Fibroblast of the aortic adventitia (primary cell): Measurements from ENCODE around the gene CCDC120. TPM values are rescaled to one million over a fixed set of nuclear protein-coding genes. Genes with fewer than 3 reads are reported as not detected.

Source experiments
- DNase-seq: peaks from one replicate; pipeline ENCODE4 v3.0.0-alpha.2; 2010; ENCODE audit warnings: low read depth
- H3K4me3 ChIP-seq: 2 replicates; pipeline ENCODE4 v1.5.1; 2011; ENCODE audit warnings: low read depth, mild to moderate bottlenecking, control low read depth, low read length, moderate library complexity
- CTCF ChIP-seq: IDR thresholded peaks from 2 replicates; pipeline ENCODE4 v1.5.1; 2011; ENCODE audit warnings: mild to moderate bottlenecking, low read length, control low read depth, inconsistent platforms; ENCODE audit not compliant: insufficient read depth
- small RNA-seq: library from RNA; depleted of rRNA; stranded (forward); fragments of <200 nt; gene quantifications from one replicate; pipeline ENCODE3, GENCODE V24; 2012
- total RNA-seq: library from RNA; depleted of rRNA; stranded (reverse); fragments of >200 nt; gene quantifications from 2 replicates; pipeline ENCODE4 v1.2.3, GENCODE V29; 2012; ENCODE audit warnings: low replicate concordance

Gene CCDC120
- total RNA-seq, 1 donor: 0.90 TPM

GRCh38 chrX:49108641-49109040 lies 49.8 kb downstream of the CCDC120 start:
- no peak overlapping the region for H3K4me3 ChIP-seq
- no peak for TF ChIP-seq CTCF
- no peak for DNase-seq

- no peak for TF ChIP-seq CTCF
- DNase-seq: no peak
These were observed 51.6 kb downstream of the CCDC120 start for GRCh38 chrX:49110417-49110816.

GRCh38 chrX:49111791-49112190 lies 53.0 kb downstream of the CCDC120 start:
- TF ChIP-seq CTCF: no peak
- DNase-seq: no peak
- H3K4me3 ChIP-seq: no peak overlapping the region

More at GRCh38 chrX:49110417-49110816, 51.6 kb downstream of the CCDC120 start:
- H3K4me3 ChIP-seq: no peak overlapping the region

- no peak for DNase-seq
- no peak for TF ChIP-seq CTCF
- H3K4me3 ChIP-seq: no peak overlapping the region
These were observed 57.3 kb downstream of the CCDC120 start for GRCh38 chrX:49116076-49116475.

GRCh38 chrX:49116716-49117115 lies 57.9 kb downstream of the CCDC120 start:
- DNase-seq: no peak
- no peak for TF ChIP-seq CTCF
- H3K4me3 ChIP-seq: no peak overlapping the region

GRCh38 chrX:49117581-49117980 lies 58.8 kb downstream of the CCDC120 start:
- no peak overlapping the region for H3K4me3 ChIP-seq
- DNase-seq: no peak
- TF ChIP-seq CTCF: no peak

Small RNAs within 50 kb of the gene (small RNA-seq; reads per million reads assigned to genes)
- gene RNU4-52P: not detected

Other genes with a start within 250 kb of the CCDC120 start
- gene ERAS, start 232.5 kb upstream of the CCDC120 start, total RNA-seq: not detected in 2 replicates
- not detected in 2 replicates for gene PCSK1N, start 223.4 kb upstream of the CCDC120 start, total RNA-seq
- gene TIMM17B, start 161.2 kb upstream of the CCDC120 start, total RNA-seq: 7.0 and 19.4 TPM in 2 replicates
- 35.4 and 65.5 TPM in 2 replicates for gene PQBP1, start 161.1 kb upstream of the CCDC120 start, total RNA-seq
- 5.6 and 12.2 TPM in 2 replicates for gene SLC35A2, start 147.4 kb upstream of the CCDC120 start, total RNA-seq
- gene PIM2, start 140.0 kb upstream of the CCDC120 start, total RNA-seq: 2.1 and 5.0 TPM in 2 replicates
- 15.5 and 26.0 TPM in 2 replicates for gene OTUD5, start 101.4 kb upstream of the CCDC120 start, total RNA-seq
- 0.81 and 1.4 TPM in 2 replicates for gene KCND1, start 87.2 kb upstream of the CCDC120 start, total RNA-seq
- gene GRIPAP1, start 56.7 kb upstream of the CCDC120 start, total RNA-seq: 11.9 and 15.7 TPM in 2 replicates
- 18.9 and 50.5 TPM in 2 replicates for gene TFE3, start 15.6 kb upstream of the CCDC120 start, total RNA-seq
- gene PRAF2, start 15.0 kb downstream of the CCDC120 start, total RNA-seq: 2.6 and 17.8 TPM in 2 replicates
- gene WDR45, start 20.9 kb downstream of the CCDC120 start, total RNA-seq: 66.5 and 73.9 TPM in 2 replicates
- gene GPKOW, start 64.7 kb downstream of the CCDC120 start, total RNA-seq: 12.5 and 18.2 TPM in 2 replicates
- 1.7 and 2.9 TPM in 2 replicates for gene MAGIX, start 103.8 kb downstream of the CCDC120 start, total RNA-seq
- gene PLP2, start 112.9 kb downstream of the CCDC120 start, total RNA-seq: 8.7 and 93.2 TPM in 2 replicates
- 2.9 and 5.0 TPM in 2 replicates for gene PRICKLE3, start 127.4 kb downstream of the CCDC120 start, total RNA-seq
- gene SYP, start 141.2 kb downstream of the CCDC120 start, total RNA-seq: 0.16 and 0.18 TPM in 2 replicates
- gene CACNA1F, start 174.3 kb downstream of the CCDC120 start, total RNA-seq: not detected in 2 replicates
- 6.5 and 13.6 TPM in 2 replicates for gene CCDC22, start 176.5 kb downstream of the CCDC120 start, total RNA-seq
- not detected in 2 replicates for gene FOXP3, start 205.7 kb downstream of the CCDC120 start, total RNA-seq
- gene PPP1R3F, start 210.8 kb downstream of the CCDC120 start, total RNA-seq: 4.2 and 6.9 TPM in 2 replicates
- not detected in 2 replicates for gene GAGE10, start 244.6 kb downstream of the CCDC120 start, total RNA-seq